Endodermal cell (in vitro differentiated cells): ENCODE results near the gene ACAP2. TPM values are rescaled to one million over a fixed set of nuclear protein-coding genes. Genes with fewer than 3 reads are reported as not detected.

Experiments used
- DNase-seq: peaks from one replicate; pipeline ENCODE4 v3.0.0-alpha.2; 2017
- H3K27ac ChIP-seq: 2 replicates; pipeline ENCODE4 v1.5.1; 2013; ENCODE audit warnings: mild to moderate bottlenecking, low read depth, low read length, moderate library complexity
- H3K27me3 ChIP-seq: 2 replicates; pipeline ENCODE4 v1.6.1; 2013; ENCODE audit warnings: mild to moderate bottlenecking, low read length, moderate library complexity; ENCODE audit not compliant: insufficient read depth, control insufficient read depth, poor library complexity, severe bottlenecking
- H3K36me3 ChIP-seq: 2 replicates; pipeline ENCODE4 v1.7.0; 2013; ENCODE audit warnings: mild to moderate bottlenecking, low read length, moderate library complexity; ENCODE audit not compliant: control insufficient read depth, insufficient read depth
- H3K4me1 ChIP-seq: one replicate; pipeline ENCODE4 v1.7.0; 2013; ENCODE audit warnings: low read length; ENCODE audit not compliant: control insufficient read depth, insufficient read depth
- H3K4me3 ChIP-seq: 2 replicates; pipeline ENCODE4 v1.5.1; 2013; ENCODE audit warnings: mild to moderate bottlenecking, low read length, moderate library complexity
- H3K9ac ChIP-seq: 2 replicates; pipeline ENCODE4 v1.6.1; 2013; ENCODE audit warnings: mild to moderate bottlenecking, low read length, moderate library complexity; ENCODE audit not compliant: poor library complexity, severe bottlenecking; ENCODE audit errors: extremely low read depth
- H3K9me3 ChIP-seq: 2 replicates; pipeline ENCODE4 v1.6.1; 2013; ENCODE audit warnings: mild to moderate bottlenecking, low read length, moderate library complexity; ENCODE audit not compliant: control insufficient read depth
- H3K27ac Mint-ChIP-seq: 2 replicates; pipeline ENCODE4 v1.8.0; 2020; ENCODE audit warnings: mixed read lengths
- H3K27me3 Mint-ChIP-seq: 2 replicates; pipeline ENCODE4 v1.8.0; 2021; ENCODE audit warnings: mild to moderate bottlenecking, mixed read lengths; ENCODE audit not compliant: insufficient read depth
- H3K36me3 Mint-ChIP-seq: 2 replicates; pipeline ENCODE4 v1.8.0; 2020; ENCODE audit warnings: low read depth, mixed read lengths
- H3K4me1 Mint-ChIP-seq: 2 replicates; pipeline ENCODE4 v1.8.0; 2020; ENCODE audit warnings: mixed read lengths
- H3K4me3 Mint-ChIP-seq: 2 replicates; pipeline ENCODE4 v1.8.0; 2020; ENCODE audit warnings: mild to moderate bottlenecking, moderate library complexity, mixed read lengths
- H3K9me3 Mint-ChIP-seq: 2 replicates; pipeline ENCODE4 v1.8.0; 2020; ENCODE audit warnings: mild to moderate bottlenecking, mixed read lengths
- WGBS, 2 experiments: methylation state at CpG; one replicate each; pipeline versions ENCODE4 v1.1.5 to v1.1.7; 2013; ENCODE audit warnings: missing lambda C conversion rate in 2 of 2, mixed read lengths in 1 of 2; ENCODE audit not compliant: insufficient coverage in 1 of 2, insufficient read length in 1 of 2; 5-methylcytosine and 5-hydroxymethylcytosine counted together
- total RNA-seq, 2 donors: library from RNA; stranded (reverse); fragmentation: NEBNext Ultra II Directional in 1 of 2; extraction: Animal tissue kit (Norgen Biotek cat#: 25700) in 1 of 2; gene quantifications; 2 replicates in 1 of 2; 3 replicates in 1 of 2; pipeline ENCODE4 v1.2.1, GENCODE V29; 2021
- TF ChIP-seq, protein P1 (sequence below): fragments of 200-600 bp; sonication (generic); conservative IDR thresholded peaks from 2 replicates; pipeline ENCODE4 v1.5.0; 2021; ENCODE audit warnings: antibody characterized with exemption, mild to moderate bottlenecking

Gene ACAP2
- total RNA-seq, 2 donors from 2014 or later, result 61.9 to 70.5 TPM

GRCh38 chr3:195282961-195283360 is 159.9 kb downstream of the ACAP2 start:
- peaks cover 20% of the 10 kb centered on the region for H3K4me1 ChIP-seq
- H3K36me3 Mint-ChIP-seq, result peaks cover 30% of the 10 kb centered on the region
- peak overlapping the region; percentile 19 for H3K27ac Mint-ChIP-seq
- no peaks in the 10 kb centered on the region for H3K27me3 Mint-ChIP-seq
- H3K9ac ChIP-seq, result no peak overlapping the region
- DNase-seq, result no peak
- 90 to 98% methylated on average over 5 to 8 of the region's 8 CpGs for WGBS, 2 experiments
- H3K4me1 Mint-ChIP-seq, result peaks cover 41% of the 10 kb centered on the region
- no peak overlapping the region for H3K4me3 Mint-ChIP-seq
- TF ChIP-seq, protein P1, sequence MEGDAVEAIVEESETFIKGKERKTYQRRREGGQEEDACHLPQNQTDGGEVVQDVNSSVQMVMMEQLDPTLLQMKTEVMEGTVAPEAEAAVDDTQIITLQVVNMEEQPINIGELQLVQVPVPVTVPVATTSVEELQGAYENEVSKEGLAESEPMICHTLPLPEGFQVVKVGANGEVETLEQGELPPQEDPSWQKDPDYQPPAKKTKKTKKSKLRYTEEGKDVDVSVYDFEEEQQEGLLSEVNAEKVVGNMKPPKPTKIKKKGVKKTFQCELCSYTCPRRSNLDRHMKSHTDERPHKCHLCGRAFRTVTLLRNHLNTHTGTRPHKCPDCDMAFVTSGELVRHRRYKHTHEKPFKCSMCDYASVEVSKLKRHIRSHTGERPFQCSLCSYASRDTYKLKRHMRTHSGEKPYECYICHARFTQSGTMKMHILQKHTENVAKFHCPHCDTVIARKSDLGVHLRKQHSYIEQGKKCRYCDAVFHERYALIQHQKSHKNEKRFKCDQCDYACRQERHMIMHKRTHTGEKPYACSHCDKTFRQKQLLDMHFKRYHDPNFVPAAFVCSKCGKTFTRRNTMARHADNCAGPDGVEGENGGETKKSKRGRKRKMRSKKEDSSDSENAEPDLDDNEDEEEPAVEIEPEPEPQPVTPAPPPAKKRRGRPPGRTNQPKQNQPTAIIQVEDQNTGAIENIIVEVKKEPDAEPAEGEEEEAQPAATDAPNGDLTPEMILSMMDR, result no peak
- H3K4me3 ChIP-seq, result peak overlapping the region; percentile 18
- H3K27ac ChIP-seq, result no peak overlapping the region
- peaks cover 31% of the 10 kb centered on the region for H3K36me3 ChIP-seq
- no peaks in the 10 kb centered on the region for H3K9me3 Mint-ChIP-seq
- H3K27me3 ChIP-seq, result no peaks in the 10 kb centered on the region
- no peaks in the 10 kb centered on the region for H3K9me3 ChIP-seq

DNA sequence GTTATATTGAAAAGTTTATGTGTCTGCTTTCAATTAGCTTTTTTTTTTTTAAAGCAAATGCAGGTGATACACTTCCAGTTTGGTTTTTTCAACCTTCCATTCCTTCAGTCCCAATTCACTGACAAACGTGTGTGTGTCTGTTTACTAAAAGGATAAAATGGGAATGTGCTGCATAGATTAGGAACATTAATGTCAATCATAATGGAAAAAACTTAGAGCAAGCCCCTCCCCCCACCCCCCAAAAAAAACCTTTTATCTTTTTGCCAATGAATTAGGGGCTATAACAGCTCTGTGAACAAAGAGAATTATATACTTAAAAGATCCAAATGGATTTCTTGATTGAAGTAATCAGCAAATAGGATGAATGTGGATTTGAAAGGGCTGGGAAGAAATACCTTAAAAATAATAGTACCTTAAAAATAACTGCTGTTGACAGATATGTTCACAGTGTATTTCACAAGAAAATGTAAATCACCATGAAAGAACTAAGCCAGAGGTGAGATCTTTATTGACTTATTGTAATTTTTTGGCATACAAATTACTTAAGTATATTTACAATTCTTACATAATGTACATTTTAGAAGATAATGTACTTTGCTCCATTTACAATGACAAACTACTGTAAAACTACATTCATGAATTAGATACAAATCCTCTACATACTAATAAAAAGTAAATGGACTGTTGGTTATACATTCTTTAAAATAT is 168.4 kb downstream of the ACAP2 start:
- TF ChIP-seq, protein P1, result no peak
- Mint-ChIP-seq H3K27me3 (no peaks in the 10 kb centered on the region), H3K9me3 (no peaks in the 10 kb centered on the region), H3K36me3 (peaks cover 10% of the 10 kb centered on the region), H3K4me1 (peaks cover 20% of the 10 kb centered on the region), H3K4me3 (no peak overlapping the region), H3K27ac (no peak overlapping the region)
- Histone ChIP-seq H3K27me3 (no peaks in the 10 kb centered on the region), H3K4me3 (no peak overlapping the region), H3K27ac (no peak overlapping the region), H3K36me3 (peaks cover 12% of the 10 kb centered on the region), H3K9me3 (no peaks in the 10 kb centered on the region), H3K9ac (no peak overlapping the region), H3K4me1 (peaks cover 17% of the 10 kb centered on the region)
- DNase-seq, result no peak
- 40% methylated on average over 1 of the region's 1 CpG; no CpG with 5 or more reads in 1 of the 2 experiments for WGBS, 2 experiments

DNA sequence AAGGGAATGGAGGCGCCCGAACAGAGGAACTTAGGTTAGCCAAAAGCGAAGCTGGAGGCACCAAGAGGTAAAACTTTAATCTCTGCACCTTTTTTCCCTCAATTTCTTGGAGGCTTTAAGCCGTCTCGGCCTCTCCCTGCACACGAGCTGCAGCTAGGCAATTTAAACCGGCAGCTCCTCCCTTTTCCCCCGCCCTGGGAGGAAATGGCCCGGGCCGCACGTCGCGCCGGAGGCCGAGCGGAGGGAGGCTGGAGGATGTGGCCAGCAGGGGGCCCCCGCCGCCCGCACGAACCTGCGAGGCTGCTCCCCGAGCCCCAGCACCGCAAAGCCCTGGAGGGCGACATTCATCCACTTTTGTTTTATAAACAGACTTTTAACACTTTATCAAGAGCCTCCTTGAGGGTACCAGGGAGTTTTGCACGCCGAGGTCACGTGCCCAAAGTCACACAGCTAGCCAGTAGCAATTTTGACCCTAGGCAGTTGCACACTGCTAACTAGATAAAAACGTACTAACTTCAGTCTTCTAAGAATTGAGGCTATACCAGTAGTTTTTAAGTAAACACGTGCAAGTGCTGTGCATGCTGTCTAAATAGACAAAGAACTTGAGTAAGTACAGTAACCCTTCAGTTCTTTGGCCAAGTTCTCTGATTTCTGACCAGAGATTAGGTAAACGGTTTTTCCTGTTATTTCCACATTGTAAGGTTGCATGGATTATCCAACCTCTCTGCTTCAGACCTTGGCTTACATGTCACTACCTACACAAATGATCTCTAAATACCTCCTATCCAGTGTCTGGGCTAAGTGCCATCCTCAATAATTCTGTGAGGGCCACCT is 171.2 kb downstream of the ACAP2 start:
- peaks cover 24% of the 10 kb centered on the region for H3K4me1 Mint-ChIP-seq

More for the DNA sequence above, 171.2 kb downstream of the ACAP2 start:
- Mint-ChIP-seq H3K36me3 (peaks cover 22% of the 10 kb centered on the region), H3K9me3 (no peaks in the 10 kb centered on the region), H3K27me3 (no peaks in the 10 kb centered on the region), H3K27ac (peak overlapping the region; percentile 87), H3K4me3 (peak overlapping the region; percentile 67)
- Histone ChIP-seq H3K4me1 (peaks cover 17% of the 10 kb centered on the region), H3K4me3 (peak overlapping the region; percentile 87), H3K27ac (peak overlapping the region; percentile 88), H3K9ac (peak overlapping the region; percentile 69), H3K27me3 (no peaks in the 10 kb centered on the region), H3K9me3 (no peaks in the 10 kb centered on the region), H3K36me3 (peaks cover 20% of the 10 kb centered on the region)
- TF ChIP-seq, protein P1, result peak; percentile 98
- DNase-seq, result peak; percentile 96
- WGBS, 2 experiments, result 3 to 9% methylated on average over 11 to 30 of the region's 30 CpGs
